Heart left ventricle (tissue), 16 donors: Measurements from ENCODE around the gene EYS. TPM values are rescaled to one million over a fixed set of nuclear protein-coding genes. Genes with fewer than 3 reads are reported as not detected.

Experiments
- ATAC-seq, 4 donors: fragments of 200-7000 bp; cut with Tn5 transposase; one replicate each; pipeline ENCODE4 v1.9.1; 2020 to 2022; ENCODE audit warnings: moderate library complexity in 4 of 4, mild to moderate bottlenecking in 3 of 4, moderate number of reproducible peaks in 1 of 4
- DNase-seq, 5 donors: peaks; one replicate each; pipeline ENCODE4 v3.0.0-alpha.2; 2020
- H3K27ac ChIP-seq, 12 donors: fragments of 200-600 bp; sonication (generic) in 4 of 12; one replicate each; pipeline versions ENCODE4 v1.5.0 to v1.8.0; 2016 to 2022; ENCODE audit warnings: mild to moderate bottlenecking in 2 of 12
- H3K27me3 ChIP-seq, 9 donors: fragments of 200-600 bp; sonication (generic) in 2 of 9; one replicate each; pipeline versions ENCODE4 v1.5.1 to v1.8.0; 2016 to 2022; ENCODE audit warnings: mild to moderate bottlenecking in 3 of 9
- H3K36me3 ChIP-seq, 9 donors: fragments of 200-600 bp; sonication (generic) in 2 of 9; one replicate each; pipeline versions ENCODE4 v1.5.0 to v1.8.0; 2018 to 2022; ENCODE audit warnings: mild to moderate bottlenecking in 2 of 9
- H3K4me1 ChIP-seq, 12 donors: fragments of 200-600 bp; sonication (generic) in 4 of 12; one replicate each; pipeline versions ENCODE4 v1.5.0 to v1.8.0; 2016 to 2022; ENCODE audit warnings: mild to moderate bottlenecking in 3 of 12
- H3K4me3 ChIP-seq, 12 donors: fragments of 200-600 bp; sonication (generic) in 4 of 12; one replicate each; pipeline versions ENCODE4 v1.5.0 to v1.8.0; 2017 to 2022; ENCODE audit warnings: mild to moderate bottlenecking in 9 of 12, moderate library complexity in 4 of 12
- H3K9me3 ChIP-seq, 12 donors: fragments of 200-600 bp; sonication (generic) in 4 of 12; one replicate each; pipeline versions ENCODE4 v1.5.0 to v1.8.0; 2016 to 2022; ENCODE audit warnings: mild to moderate bottlenecking in 1 of 12
- CTCF ChIP-seq, 12 donors: fragments of 200-600 bp; sonication (generic) in 4 of 12; IDR thresholded peaks; one replicate each; pipeline versions ENCODE4 v1.5.0 to v1.8.0; 2018 to 2022; ENCODE audit warnings: antibody characterized with exemption in 12 of 12, mild to moderate bottlenecking in 5 of 12
- POLR2A ChIP-seq, 2 donors: fragments of 450-650 bp; IDR thresholded peaks; one replicate each; pipeline ENCODE4 v1.6.1; 2017; ENCODE audit warnings: antibody characterized with exemption in 2 of 2, mild to moderate bottlenecking in 2 of 2, moderate library complexity in 2 of 2
- WGBS, 4 donors: extraction: QIAGEN DNeasy Blood & Tissue Kit in 2 of 4; methylation state at CpG; one replicate each; pipeline versions ENCODE4 v1.1.5 to v1.1.7; 2013 to 2018; 5-methylcytosine and 5-hydroxymethylcytosine counted together
- intact Hi-C, 10 donors: fragments of 100-400 bp; cut with DNase I; formaldehyde crosslinking; loops; one replicate each; pipeline versions ENCODE4 v1.11.1 to v1.14.2; 2022
- polyA plus RNA-seq, 2 donors: library from polyadenylated mRNA; stranded (reverse); fragments of 200-250 nt; gene quantifications; one replicate each; pipeline ENCODE4 v1.2.3, GENCODE V29; 2013
- total RNA-seq, 9 donors: library from RNA; depleted of rRNA in 2 of 9; stranded (reverse); fragments of >200 nt in 2 of 9; fragmentation: NEBNext Ultra II Directional in 3 of 9; extraction: Animal tissue kit (Norgen Biotek cat#: 25700) in 3 of 9; gene quantifications; one replicate each; pipeline versions ENCODE4 v1.1.0 to v1.2.4, GENCODE V29; 2016 to 2023
- donor health status: ischemic (EF 13 %, LVEDD 7.1; RV severe dilation, severe dysfunction).
- donor health status: healthy with polysubstance abuse.
- donor health status: DM: no; HTN: yes; CAD: no.
- donor health status: DM: no; HTN: no; CAD: no.
- donor health status: ischemic (EF 25% LVEDD 6.9; RV normal size, moderate dysfunction).
- donor health status: ischemic (EF 25% LVEDD 5.7; RV mildly dilated, moderate dysfunction).
- donor health status: healthy.
- donor health status: DM: yes; HTN: yes; CAD: no.
- donor health status: ischemic (EF 35%, LVEDD 5.7; RV mildly dilated, moderate dysfunction).
- donor health status: nonischemic (EF 11% LVEDD 7.7; RV severe dilation, severe dysfunction).
- donor health status: DM: yes; HTN: yes; CAD: no.
- donor health status: PGD.
- donor health status: ischemic (EF 29% LVEDD 5.4; RV normal size, mild dysfunction).
- donor health status: nonischemic (EF 23%, LVEDD 6.1; RV moderate dilation, normal function).

EYS gene
- total and polyA plus RNA-seq, 11 donors = 0.07 to 0.27 (median 0.08) TPM; not detected in 8

GRCh38 chr6:63671098-63671754 is 2035.8 kb downstream of the EYS start:
- Histone ChIP-seq H3K27me3 (no peaks in the 10 kb centered on the region), H3K36me3 (peaks cover 0 to 11% (median 0%) of the 10 kb centered on the region in 9 donors), H3K27ac (no peak overlapping the region), H3K4me3 (no peak overlapping the region), H3K4me1 (peaks cover 0 to 34% (median 26%) of the 10 kb centered on the region in 12 donors), H3K9me3 (peaks cover 0 to 9% (median 0%) of the 10 kb centered on the region in 12 donors)
- DNase-seq (no peak), ATAC-seq (no peak)
- WGBS, 4 donors = 71 to 88% (median 83%) methylated on average over 6 of the region's 6 CpGs
- TF ChIP-seq CTCF (IDR thresholded peaks at IDR 0.05) = no peak
- no peak for TF ChIP-seq POLR2A (IDR thresholded peaks at IDR 0.05)
- intact Hi-C loops = no loop called here
